ENCODE measurements around the gene SEMA3F. TPM values are rescaled to one million over a fixed set of nuclear protein-coding genes. Genes with fewer than 3 reads are reported as not detected.

The SEMA3F gene
- total RNA-seq, 2 donors from 2014 or later, result 25.5 to 35.1 TPM

DNA sequence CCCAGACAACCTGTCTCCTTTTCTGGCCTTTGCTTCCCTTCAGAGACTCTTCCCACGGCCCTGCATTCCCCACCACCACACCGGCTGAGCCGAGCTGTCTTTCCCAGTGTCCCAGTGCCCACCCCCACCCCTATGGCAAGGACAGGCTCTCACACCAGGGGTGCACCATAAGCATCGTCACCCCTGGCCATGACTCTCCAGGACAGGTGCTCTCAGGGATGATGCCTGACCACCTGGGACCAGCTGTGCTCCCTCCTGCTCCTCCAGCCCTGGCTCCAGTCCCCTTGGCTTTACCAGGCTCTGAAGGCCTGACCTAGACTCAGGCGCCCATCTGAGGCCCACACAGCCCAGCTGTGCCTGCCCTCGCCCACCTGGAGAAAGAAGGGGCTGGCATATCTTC, 17.6 kb upstream of the SEMA3F start:
- no peak for ATAC-seq (ENCODE audit: insufficient number of reproducible peaks, low FRiP score, low read depth)
- no peak for DNase-seq (ENCODE audit: low spot score)
- no peak overlapping the region for H3K27ac ChIP-seq
- peaks cover 3 to 21% of the 10 kb centered on the region in 2 donors for H3K4me1 ChIP-seq (ENCODE audit: control insufficient read depth in 1 of 2, low read depth in 2 of 2)
- H3K4me3 ChIP-seq, result no peak overlapping the region
- TF ChIP-seq, protein P1, sequence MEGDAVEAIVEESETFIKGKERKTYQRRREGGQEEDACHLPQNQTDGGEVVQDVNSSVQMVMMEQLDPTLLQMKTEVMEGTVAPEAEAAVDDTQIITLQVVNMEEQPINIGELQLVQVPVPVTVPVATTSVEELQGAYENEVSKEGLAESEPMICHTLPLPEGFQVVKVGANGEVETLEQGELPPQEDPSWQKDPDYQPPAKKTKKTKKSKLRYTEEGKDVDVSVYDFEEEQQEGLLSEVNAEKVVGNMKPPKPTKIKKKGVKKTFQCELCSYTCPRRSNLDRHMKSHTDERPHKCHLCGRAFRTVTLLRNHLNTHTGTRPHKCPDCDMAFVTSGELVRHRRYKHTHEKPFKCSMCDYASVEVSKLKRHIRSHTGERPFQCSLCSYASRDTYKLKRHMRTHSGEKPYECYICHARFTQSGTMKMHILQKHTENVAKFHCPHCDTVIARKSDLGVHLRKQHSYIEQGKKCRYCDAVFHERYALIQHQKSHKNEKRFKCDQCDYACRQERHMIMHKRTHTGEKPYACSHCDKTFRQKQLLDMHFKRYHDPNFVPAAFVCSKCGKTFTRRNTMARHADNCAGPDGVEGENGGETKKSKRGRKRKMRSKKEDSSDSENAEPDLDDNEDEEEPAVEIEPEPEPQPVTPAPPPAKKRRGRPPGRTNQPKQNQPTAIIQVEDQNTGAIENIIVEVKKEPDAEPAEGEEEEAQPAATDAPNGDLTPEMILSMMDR (IDR thresholded peaks at IDR 0.05), result no peak
- no peaks in the 10 kb centered on the region for H3K36me3 ChIP-seq
- H3K9me3 ChIP-seq, result no peaks in the 10 kb centered on the region
- no peaks in the 10 kb centered on the region for H3K27me3 ChIP-seq (replicated peaks; ENCODE audit: insufficient read depth)

GRCh38 chr3:50138266-50139200, 16.6 kb upstream of the SEMA3F start:
- Histone ChIP-seq H3K36me3 (no peaks in the 10 kb centered on the region), H3K27ac (no peak overlapping the region), H3K27me3 (replicated peaks; ENCODE audit: insufficient read depth) (no peaks in the 10 kb centered on the region), H3K4me1 (ENCODE audit: control insufficient read depth in 1 of 2, low read depth in 2 of 2) (peaks cover 3 to 21% of the 10 kb centered on the region in 2 donors), H3K4me3 (no peak overlapping the region), H3K9me3 (no peaks in the 10 kb centered on the region)
- TF ChIP-seq, protein P1 (IDR thresholded peaks at IDR 0.05), result no peak
- DNase-seq (ENCODE audit: low spot score) (no peak), ATAC-seq (ENCODE audit: insufficient number of reproducible peaks, low FRiP score, low read depth) (no peak)

DNA sequence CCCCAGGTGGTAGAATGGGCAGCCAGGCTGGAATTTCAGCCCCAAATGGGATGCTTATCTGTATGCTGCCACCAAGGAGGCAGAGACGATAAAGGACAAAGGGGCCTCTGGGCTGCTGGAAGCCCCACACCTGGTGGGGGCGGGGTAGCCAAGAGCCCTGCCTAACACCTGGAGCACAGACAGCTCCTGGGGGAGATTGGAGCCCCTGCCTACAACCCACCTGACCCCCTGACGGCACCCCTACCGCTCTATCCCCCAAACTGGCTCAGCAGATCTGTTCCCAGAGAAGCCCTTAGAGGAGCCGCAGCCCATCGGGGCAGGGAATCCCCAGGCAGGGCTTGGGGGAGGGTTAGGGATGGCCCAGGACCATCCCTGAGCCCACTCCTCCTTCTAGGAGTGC, 15.8 kb upstream of the SEMA3F start:
- Histone ChIP-seq H3K4me3 (no peak overlapping the region), H3K4me1 (ENCODE audit: control insufficient read depth in 1 of 2, low read depth in 2 of 2) (peaks cover 3 to 21% of the 10 kb centered on the region in 2 donors), H3K27ac (no peak overlapping the region), H3K27me3 (replicated peaks; ENCODE audit: insufficient read depth) (no peaks in the 10 kb centered on the region), H3K36me3 (no peaks in the 10 kb centered on the region), H3K9me3 (no peaks in the 10 kb centered on the region)
- ATAC-seq (ENCODE audit: insufficient number of reproducible peaks, low FRiP score, low read depth) (no peak), DNase-seq (ENCODE audit: low spot score) (no peak)
- TF ChIP-seq, protein P1 (IDR thresholded peaks at IDR 0.05), result no peak

DNA sequence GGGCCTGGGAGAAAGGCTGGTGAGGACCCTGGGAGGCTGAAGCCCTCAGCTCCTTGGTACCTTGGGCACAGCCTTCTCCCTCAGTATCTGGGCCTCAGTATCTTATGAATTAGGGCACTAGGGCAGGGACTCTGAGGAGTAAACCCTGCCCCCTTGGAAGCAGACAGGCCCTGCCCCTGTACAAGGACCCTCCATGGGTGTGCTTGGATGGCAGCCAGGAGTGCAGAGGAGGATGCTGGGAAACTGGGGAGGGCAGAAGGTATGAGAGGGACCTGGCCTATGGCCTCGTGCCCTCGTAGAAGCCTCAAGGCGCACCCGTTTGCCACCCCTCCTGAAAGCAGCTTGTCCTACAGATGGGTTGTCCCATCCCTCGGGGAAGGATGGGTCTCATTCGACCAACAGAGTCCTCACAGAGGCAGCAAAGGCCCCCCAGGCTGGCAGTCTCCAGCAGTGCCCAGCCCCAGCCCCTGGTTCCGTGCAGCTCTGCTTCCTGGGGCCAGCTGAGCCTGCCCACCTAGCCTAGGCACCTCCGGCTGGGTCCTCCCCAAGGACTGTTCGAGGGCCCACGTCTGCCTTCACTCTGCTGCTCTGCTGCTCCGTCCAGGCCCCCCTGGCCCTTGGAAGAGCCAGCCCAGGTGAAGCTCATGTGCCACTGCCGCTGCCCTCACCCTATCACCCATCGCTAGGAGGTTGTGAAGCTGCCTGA, 15.3 kb upstream of the SEMA3F start:
- H3K4me3 ChIP-seq, result no peak overlapping the region
- no peaks in the 10 kb centered on the region for H3K9me3 ChIP-seq
- no peak for ATAC-seq (ENCODE audit: insufficient number of reproducible peaks, low FRiP score, low read depth)
- peaks cover 3 to 21% of the 10 kb centered on the region in 2 donors for H3K4me1 ChIP-seq (ENCODE audit: control insufficient read depth in 1 of 2, low read depth in 2 of 2)
- H3K27me3 ChIP-seq (replicated peaks; ENCODE audit: insufficient read depth), result no peaks in the 10 kb centered on the region
- H3K27ac ChIP-seq, result no peak overlapping the region
- TF ChIP-seq, protein P1 (IDR thresholded peaks at IDR 0.05), result no peak
- no peaks in the 10 kb centered on the region for H3K36me3 ChIP-seq
- no peak for DNase-seq (ENCODE audit: low spot score)

DNA sequence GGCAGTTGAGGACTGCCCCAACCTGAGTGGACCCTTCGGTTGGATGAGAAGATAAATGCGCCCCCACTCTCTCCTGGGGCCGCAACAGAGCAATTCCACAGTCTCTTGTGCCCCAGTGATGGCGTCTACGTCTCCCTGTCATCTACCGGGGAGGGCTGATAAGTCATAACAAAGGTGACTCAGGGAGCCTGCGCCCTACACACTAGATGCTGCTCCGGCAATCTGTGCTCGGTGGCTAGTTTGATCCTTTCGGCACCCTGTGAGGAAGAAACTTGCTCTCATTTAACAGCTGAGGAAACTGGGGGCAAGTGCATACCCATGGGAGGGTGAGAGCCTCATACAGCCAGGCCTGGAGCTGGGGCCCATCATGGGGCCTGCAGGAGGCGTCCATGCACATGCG, 14.1 kb upstream of the SEMA3F start:
- Histone ChIP-seq H3K27me3 (replicated peaks; ENCODE audit: insufficient read depth) (no peaks in the 10 kb centered on the region), H3K9me3 (no peaks in the 10 kb centered on the region), H3K4me1 (ENCODE audit: control insufficient read depth in 1 of 2, low read depth in 2 of 2) (peaks cover 3 to 21% of the 10 kb centered on the region in 2 donors), H3K4me3 (no peak overlapping the region), H3K27ac (no peak overlapping the region), H3K36me3 (no peaks in the 10 kb centered on the region)
- ATAC-seq (ENCODE audit: insufficient number of reproducible peaks, low FRiP score, low read depth) (no peak), DNase-seq (ENCODE audit: low spot score) (no peak)
- TF ChIP-seq, protein P1 (IDR thresholded peaks at IDR 0.05), result no peak
